Neural crest cell (in vitro differentiated cells): Measurements from ENCODE around the gene B9D1. TPM values are rescaled to one million over a fixed set of nuclear protein-coding genes. Genes with fewer than 3 reads are reported as not detected.

Experiments
- DNase-seq: peaks from one replicate; pipeline ENCODE4 v3.0.0; 2021; ENCODE audit warnings: low read depth, mixed read lengths, low spot score
- H3K27ac Mint-ChIP-seq: one replicate; pipeline ENCODE4 v1.8.0; 2021; ENCODE audit warnings: mild to moderate bottlenecking, mixed read lengths; ENCODE audit not compliant: unreplicated experiment
- H3K27me3 Mint-ChIP-seq: 2 replicates; pipeline ENCODE4 v1.8.0; 2021; ENCODE audit warnings: low read depth, mild to moderate bottlenecking, mixed read lengths
- H3K36me3 Mint-ChIP-seq: 2 replicates; pipeline ENCODE4 v1.8.0; 2021; ENCODE audit warnings: low read depth, mild to moderate bottlenecking, mixed read lengths
- H3K4me1 Mint-ChIP-seq: 2 replicates; pipeline ENCODE4 v1.8.0; 2021; ENCODE audit warnings: mixed read lengths
- H3K4me3 Mint-ChIP-seq: one replicate; pipeline ENCODE4 v1.8.0; 2021; ENCODE audit warnings: mild to moderate bottlenecking, mixed read lengths
- H3K9me3 Mint-ChIP-seq: 2 replicates; pipeline ENCODE4 v1.8.0; 2021; ENCODE audit warnings: mixed read lengths
- CTCF ChIP-seq: fragments of 200-600 bp; sonication (generic); conservative IDR thresholded peaks from 2 replicates; pipeline ENCODE4 v1.5.0; 2021; ENCODE audit warnings: antibody characterized with exemption, mild to moderate bottlenecking
- total RNA-seq: library from RNA; stranded (reverse); gene quantifications from 2 replicates; pipeline ENCODE4 v1.2.1, GENCODE V29; 2021

Gene B9D1
- total RNA-seq, 1 donor from 2014 or later: 17.9 TPM

GRCh38 chr17:19403021-19403420 is 40.5 kb upstream of the B9D1 start:
- no peaks in the 10 kb centered on the region for H3K36me3 Mint-ChIP-seq
- no peak overlapping the region for H3K4me3 Mint-ChIP-seq
- DNase-seq: no peak
- H3K4me1 Mint-ChIP-seq: no peaks in the 10 kb centered on the region
- no peaks in the 10 kb centered on the region for H3K27me3 Mint-ChIP-seq
- H3K9me3 Mint-ChIP-seq: peaks cover 2% of the 10 kb centered on the region
- no peak for TF ChIP-seq CTCF
- no peak overlapping the region for H3K27ac Mint-ChIP-seq

GRCh38 chr17:19402171-19402570 is 39.6 kb upstream of the B9D1 start:
- DNase-seq: no peak
- Mint-ChIP-seq H3K27me3 (no peaks in the 10 kb centered on the region), H3K4me3 (no peak overlapping the region), H3K9me3 (peaks cover 2% of the 10 kb centered on the region), H3K27ac (no peak overlapping the region), H3K4me1 (no peaks in the 10 kb centered on the region), H3K36me3 (no peaks in the 10 kb centered on the region)
- TF ChIP-seq CTCF: no peak

- H3K27me3 Mint-ChIP-seq: no peaks in the 10 kb centered on the region
- no peaks in the 10 kb centered on the region for H3K4me1 Mint-ChIP-seq
- no peak for DNase-seq
- H3K4me3 Mint-ChIP-seq: no peak overlapping the region
- TF ChIP-seq CTCF: no peak
- H3K27ac Mint-ChIP-seq: no peak overlapping the region
- H3K36me3 Mint-ChIP-seq: no peaks in the 10 kb centered on the region
- peaks cover 2% of the 10 kb centered on the region for H3K9me3 Mint-ChIP-seq
Measured at GRCh38 chr17:19401321-19402010, 38.9 kb upstream of the B9D1 start.

- no peak overlapping the region for H3K27ac Mint-ChIP-seq
- no peaks in the 10 kb centered on the region for H3K27me3 Mint-ChIP-seq
- no peaks in the 10 kb centered on the region for H3K4me1 Mint-ChIP-seq
- no peak overlapping the region for H3K4me3 Mint-ChIP-seq
- no peak for DNase-seq
- no peak for TF ChIP-seq CTCF
- H3K9me3 Mint-ChIP-seq: peaks cover 2% of the 10 kb centered on the region
- no peaks in the 10 kb centered on the region for H3K36me3 Mint-ChIP-seq
Measured at GRCh38 chr17:19399750-19400450, 37.4 kb upstream of the B9D1 start.

- Mint-ChIP-seq H3K9me3 (no peaks in the 10 kb centered on the region), H3K27ac (no peak overlapping the region), H3K4me3 (no peak overlapping the region), H3K4me1 (no peaks in the 10 kb centered on the region), H3K27me3 (no peaks in the 10 kb centered on the region), H3K36me3 (no peaks in the 10 kb centered on the region)
- TF ChIP-seq CTCF: no peak
- DNase-seq: no peak
Measured at GRCh38 chr17:19398301-19399181, 36.0 kb upstream of the B9D1 start.
